ENCODE measurements around the gene RGS3. TPM values are rescaled to one million over a fixed set of nuclear protein-coding genes. Genes with fewer than 3 reads are reported as not detected.

The RGS3 gene
- total RNA-seq, 2 experiments from 2014 or later, result 22.8 to 32.9 TPM

GRCh38 chr9:113543296-113543981 is 79.9 kb downstream of the RGS3 start:
- Histone ChIP-seq H2AFZ (ENCODE audit: low read length) (no peak overlapping the region), H3K4me1 (ENCODE audit: insufficient read depth, low read length, poor library complexity, severe bottlenecking) (peaks cover 14% of the 10 kb centered on the region), H3K79me2 (ENCODE audit: insufficient read depth, low read depth, low read length) (no peaks in the 10 kb centered on the region), H3K36me3 (ENCODE audit: insufficient read depth, low read length) (0 out of 2 replicates have a peak, but pooled peaks cover 15% of the 10 kb centered on the region), H3K4me2 (ENCODE audit: low read length) (no peak overlapping the region), H3K27ac (ENCODE audit: low read depth, low read length, poor library complexity, severe bottlenecking) (no peak overlapping the region), H3K9me2 (ENCODE audit: insufficient read depth, low read length) (no peaks in the 10 kb centered on the region), H3K4me3 (ENCODE audit: low read depth, low read length, poor library complexity, severe bottlenecking) (no peak overlapping the region), H3K9me3 (ENCODE audit: low read length) (no peaks in the 10 kb centered on the region), H4K20me1 (ENCODE audit: insufficient read depth, low read length) (no peaks in the 10 kb centered on the region)
- intact Hi-C loops (cut with micrococcal nuclease; ENCODE audit: unreplicated experiment), result no loop called here
- DNase-seq (ENCODE audit: low spot score), result no peak
- no peak for TF ChIP-seq EZH2phosphoT487 (IDR thresholded peaks at IDR 0.05; ENCODE audit: borderline replicate concordance, low read depth, low read length)
- no peak for TF ChIP-seq CTCF (conservative IDR thresholded peaks at IDR 0.05; ENCODE audit: low read length)
- ChIA-PET CTCF (ENCODE audit: unreplicated experiment) (no interaction called here), POLR2A (no interaction called here)
- no TSS peak for BruUV-seq (replicated peaks)

DNA sequence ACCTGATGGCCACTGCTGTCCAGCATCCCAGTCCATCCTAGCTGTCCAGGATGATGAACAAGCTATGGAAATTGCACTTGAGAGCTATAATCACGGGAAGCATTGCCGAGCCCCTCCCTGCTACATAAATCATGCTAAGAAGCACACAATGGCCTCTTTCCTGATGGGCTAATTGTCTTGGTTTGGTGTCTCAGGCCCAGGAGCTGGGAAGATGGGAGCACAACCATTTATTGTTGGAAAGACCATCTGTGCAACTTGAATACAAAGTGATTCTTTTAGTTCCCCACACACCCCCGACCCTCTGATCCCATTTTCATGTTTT is 80.4 kb downstream of the RGS3 start:
- no peak for TF ChIP-seq EZH2phosphoT487 (IDR thresholded peaks at IDR 0.05; ENCODE audit: borderline replicate concordance, low read depth, low read length)
- no peak for TF ChIP-seq CTCF (conservative IDR thresholded peaks at IDR 0.05; ENCODE audit: low read length)
- BruUV-seq (replicated peaks), result no TSS peak

GRCh38 chr9:113545068-113545467 is 81.5 kb downstream of the RGS3 start:
- H3K9me3 ChIP-seq (ENCODE audit: low read length), result no peaks in the 10 kb centered on the region
- POLR2A ChIA-PET, result interaction anchor here (0.8 to 1.0 kb wide), 3 partner anchors 11 to 28 kb away, joined by 3 to 4 read pairs (median 3); no protein-coding TSS in a partner anchor
- DNase-seq (ENCODE audit: low spot score), result no peak
- intact Hi-C loops (cut with micrococcal nuclease; ENCODE audit: unreplicated experiment), result no loop called here
- H3K9me2 ChIP-seq (ENCODE audit: insufficient read depth, low read length), result no peaks in the 10 kb centered on the region
- H3K36me3 ChIP-seq (ENCODE audit: insufficient read depth, low read length), result 0 out of 2 replicates have a peak, but pooled peaks cover 10% of the 10 kb centered on the region
- H3K4me1 ChIP-seq (ENCODE audit: insufficient read depth, low read length, poor library complexity, severe bottlenecking), result peaks cover 18% of the 10 kb centered on the region
- no peaks in the 10 kb centered on the region for H4K20me1 ChIP-seq (ENCODE audit: insufficient read depth, low read length)
- CTCF ChIA-PET (ENCODE audit: unreplicated experiment), result interaction anchor here (0.5 to 1.1 kb wide), 2 partner anchors 33 to 1137 kb away, joined by 3 read pairs; no protein-coding TSS in a partner anchor
- BruUV-seq (replicated peaks), result no TSS peak
- no peaks in the 10 kb centered on the region for H3K79me2 ChIP-seq (ENCODE audit: insufficient read depth, low read depth, low read length)
- no peak overlapping the region for H3K27ac ChIP-seq (ENCODE audit: low read depth, low read length, poor library complexity, severe bottlenecking)
- H3K4me3 ChIP-seq (ENCODE audit: low read depth, low read length, poor library complexity, severe bottlenecking), result no peak overlapping the region
- no peak for TF ChIP-seq EZH2phosphoT487 (IDR thresholded peaks at IDR 0.05; ENCODE audit: borderline replicate concordance, low read depth, low read length)
- TF ChIP-seq CTCF (conservative IDR thresholded peaks at IDR 0.05; ENCODE audit: low read length), result no peak
- H3K4me2 ChIP-seq (ENCODE audit: low read length), result no peak overlapping the region
- no peak overlapping the region for H2AFZ ChIP-seq (ENCODE audit: low read length)

More for the DNA sequence above, 80.4 kb downstream of the RGS3 start:
- H3K4me1 ChIP-seq (ENCODE audit: insufficient read depth, low read length, poor library complexity, severe bottlenecking), result peaks cover 18% of the 10 kb centered on the region
- no peaks in the 10 kb centered on the region for H4K20me1 ChIP-seq (ENCODE audit: insufficient read depth, low read length)
- no peaks in the 10 kb centered on the region for H3K79me2 ChIP-seq (ENCODE audit: insufficient read depth, low read depth, low read length)
- no peak overlapping the region for H2AFZ ChIP-seq (ENCODE audit: low read length)
- no peaks in the 10 kb centered on the region for H3K9me2 ChIP-seq (ENCODE audit: insufficient read depth, low read length)
- CTCF ChIA-PET (ENCODE audit: unreplicated experiment), result no interaction called here
- intact Hi-C loops (cut with micrococcal nuclease; ENCODE audit: unreplicated experiment), result no loop called here
- H3K4me3 ChIP-seq (ENCODE audit: low read depth, low read length, poor library complexity, severe bottlenecking), result no peak overlapping the region
- POLR2A ChIA-PET, result no interaction called here
- no peaks in the 10 kb centered on the region for H3K9me3 ChIP-seq (ENCODE audit: low read length)
- H3K4me2 ChIP-seq (ENCODE audit: low read length), result no peak overlapping the region
- 0 out of 2 replicates have a peak, but pooled peaks cover 12% of the 10 kb centered on the region for H3K36me3 ChIP-seq (ENCODE audit: insufficient read depth, low read length)
- H3K27ac ChIP-seq (ENCODE audit: low read depth, low read length, poor library complexity, severe bottlenecking), result no peak overlapping the region
- no peak for DNase-seq (ENCODE audit: low spot score)
